IPS-20b (cell line): ENCODE data around the gene EPHA5.

Experiments
- H3K27ac ChIP-seq: one replicate; pipeline ENCODE4 v1.5.1; 2013; ENCODE audit warnings: low read length
- H3K27me3 ChIP-seq: 2 replicates; pipeline ENCODE4 v1.6.1; 2013; ENCODE audit warnings: mild to moderate bottlenecking, low read length, inconsistent platforms; ENCODE audit not compliant: insufficient read depth
- H3K36me3 ChIP-seq: 2 replicates; pipeline ENCODE4 v1.6.1; 2013; ENCODE audit warnings: low read depth, mild to moderate bottlenecking, inconsistent platforms, low read length, moderate library complexity; ENCODE audit not compliant: insufficient read depth
- H3K4me1 ChIP-seq: 2 replicates; pipeline ENCODE4 v1.6.1; 2013; ENCODE audit warnings: mild to moderate bottlenecking, control low read depth, inconsistent platforms, low read length, moderate library complexity; ENCODE audit not compliant: insufficient read depth
- H3K4me3 ChIP-seq: 2 replicates; pipeline ENCODE4 v1.5.1; 2013; ENCODE audit warnings: mild to moderate bottlenecking, low read length, inconsistent platforms
- H3K9ac ChIP-seq: 2 replicates; pipeline ENCODE4 v1.6.1; 2013; ENCODE audit warnings: low read depth, mild to moderate bottlenecking, inconsistent platforms, low read length, moderate library complexity
- H3K9me3 ChIP-seq: 2 replicates; pipeline ENCODE4 v1.6.1; 2013; ENCODE audit warnings: mild to moderate bottlenecking, low read depth, low read length, inconsistent platforms; ENCODE audit not compliant: insufficient read depth

The EPHA5 gene

DNA sequence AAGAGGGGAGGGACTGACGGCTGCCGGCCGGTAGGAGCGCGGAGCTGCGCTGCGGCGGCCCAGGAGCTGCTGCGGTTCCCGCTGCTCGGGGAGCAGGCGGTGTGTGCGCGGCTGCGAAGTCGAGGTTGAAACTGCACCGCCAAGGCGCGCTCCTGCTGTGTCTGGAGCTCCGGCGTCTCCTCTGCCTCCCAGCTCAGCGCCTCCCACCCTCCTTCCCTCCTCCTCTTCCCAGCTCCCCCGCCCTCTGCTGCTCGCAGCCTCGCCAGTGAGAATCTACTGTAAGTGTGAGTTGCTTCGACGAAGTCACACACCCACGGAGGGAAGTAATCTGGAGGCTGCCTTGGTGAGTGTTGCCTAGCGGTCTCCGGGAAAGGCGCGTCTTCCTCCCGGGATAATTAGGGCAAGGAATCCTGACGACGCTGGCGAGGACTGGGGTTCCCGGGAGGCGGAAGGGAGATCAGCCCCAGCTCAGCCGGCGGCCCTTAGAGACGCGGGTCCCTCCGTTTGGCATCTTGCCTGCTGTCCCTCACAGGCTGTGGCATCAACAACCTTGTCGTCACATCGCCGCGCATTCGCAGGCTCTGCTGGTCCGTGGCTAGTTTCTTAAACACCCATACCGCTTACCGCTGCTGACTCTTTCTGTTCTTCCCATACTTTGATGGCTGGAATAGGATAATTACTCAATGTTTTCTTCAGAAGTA is at the start of gene EPHA5:
Gene EPHA5, minus strand, starts transcription at position 159 of the 701 bp plus-strand sequence. CDS start 747 bp downstream, outside the sequence.
- Histone ChIP-seq H3K27me3 (peaks cover 81% of the 10 kb centered on the region), H3K9ac (peak within 1 kb of the TSS; percentile 14; the same call in 1 of the 2 replicates), H3K4me1 (peaks cover 20% of the 10 kb centered on the region), H3K9me3 (no peaks in the 10 kb centered on the region), H3K4me3 (peak within 1 kb of the TSS; percentile 65), H3K27ac (no peak within 1 kb of the TSS), H3K36me3 (no peaks in the 10 kb centered on the region)

GRCh38 chr4:65719635-65720034 is 49.3 kb upstream of the EPHA5 start:
- Histone ChIP-seq H3K36me3 (no peaks in the 10 kb centered on the region), H3K9ac (no peak overlapping the region), H3K4me1 (no peaks in the 10 kb centered on the region), H3K27me3 (no peaks in the 10 kb centered on the region), H3K4me3 (no peak overlapping the region), H3K9me3 (no peaks in the 10 kb centered on the region), H3K27ac (no peak overlapping the region)

GRCh38 chr4:65698631-65699030 is 28.3 kb upstream of the EPHA5 start:
- Histone ChIP-seq H3K27me3 (no peaks in the 10 kb centered on the region), H3K9me3 (no peaks in the 10 kb centered on the region), H3K36me3 (no peaks in the 10 kb centered on the region), H3K4me3 (no peak overlapping the region), H3K27ac (no peak overlapping the region), H3K4me1 (peaks cover 5% of the 10 kb centered on the region; the same call in 1 of the 2 replicates), H3K9ac (no peak overlapping the region; the same call in 1 of the 2 replicates)

GRCh38 chr4:65696436-65696835 is 26.1 kb upstream of the EPHA5 start:
- no peaks in the 10 kb centered on the region for H3K36me3 ChIP-seq
- H3K27ac ChIP-seq = no peak overlapping the region
- H3K27me3 ChIP-seq = no peaks in the 10 kb centered on the region
- H3K4me3 ChIP-seq = no peak overlapping the region
- H3K9me3 ChIP-seq = no peaks in the 10 kb centered on the region
- peaks cover 5% of the 10 kb centered on the region; the same call in 1 of the 2 replicates for H3K4me1 ChIP-seq
- H3K9ac ChIP-seq = no peak overlapping the region

- Histone ChIP-seq H3K27ac (no peak overlapping the region), H3K27me3 (peaks cover 72% of the 10 kb centered on the region), H3K4me1 (peaks cover 13% of the 10 kb centered on the region; the same call in 1 of the 2 replicates), H3K9ac (no peak overlapping the region), H3K9me3 (no peaks in the 10 kb centered on the region), H3K36me3 (no peaks in the 10 kb centered on the region), H3K4me3 (no peak overlapping the region)
Measured at GRCh38 chr4:65671372-65671771, 1.1 kb upstream of the EPHA5 start.

DNA sequence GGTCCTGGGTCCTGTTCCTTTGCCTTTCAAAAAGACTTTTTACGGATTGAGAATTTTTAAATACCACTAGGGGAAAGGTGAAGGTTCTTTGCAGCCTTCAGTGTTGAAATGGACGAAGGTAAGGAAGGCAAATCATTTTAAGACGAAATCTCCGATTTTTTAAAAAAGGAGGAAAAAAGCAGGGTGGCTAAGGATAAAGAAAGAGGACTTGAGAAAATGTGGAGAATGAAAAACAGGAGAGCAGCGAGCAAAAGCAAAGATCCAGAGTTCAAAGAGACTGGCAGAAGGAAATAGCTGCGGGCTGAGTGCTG is 314 bp downstream of the EPHA5 start:
- no peaks in the 10 kb centered on the region for H3K36me3 ChIP-seq
- H3K27me3 ChIP-seq = peaks cover 83% of the 10 kb centered on the region
- peak overlapping the region; percentile 65 for H3K4me3 ChIP-seq
- H3K4me1 ChIP-seq = peaks cover 21% of the 10 kb centered on the region
- H3K9me3 ChIP-seq = no peaks in the 10 kb centered on the region
- peak overlapping the region; percentile 14; the same call in 1 of the 2 replicates for H3K9ac ChIP-seq
- H3K27ac ChIP-seq = no peak overlapping the region

DNA sequence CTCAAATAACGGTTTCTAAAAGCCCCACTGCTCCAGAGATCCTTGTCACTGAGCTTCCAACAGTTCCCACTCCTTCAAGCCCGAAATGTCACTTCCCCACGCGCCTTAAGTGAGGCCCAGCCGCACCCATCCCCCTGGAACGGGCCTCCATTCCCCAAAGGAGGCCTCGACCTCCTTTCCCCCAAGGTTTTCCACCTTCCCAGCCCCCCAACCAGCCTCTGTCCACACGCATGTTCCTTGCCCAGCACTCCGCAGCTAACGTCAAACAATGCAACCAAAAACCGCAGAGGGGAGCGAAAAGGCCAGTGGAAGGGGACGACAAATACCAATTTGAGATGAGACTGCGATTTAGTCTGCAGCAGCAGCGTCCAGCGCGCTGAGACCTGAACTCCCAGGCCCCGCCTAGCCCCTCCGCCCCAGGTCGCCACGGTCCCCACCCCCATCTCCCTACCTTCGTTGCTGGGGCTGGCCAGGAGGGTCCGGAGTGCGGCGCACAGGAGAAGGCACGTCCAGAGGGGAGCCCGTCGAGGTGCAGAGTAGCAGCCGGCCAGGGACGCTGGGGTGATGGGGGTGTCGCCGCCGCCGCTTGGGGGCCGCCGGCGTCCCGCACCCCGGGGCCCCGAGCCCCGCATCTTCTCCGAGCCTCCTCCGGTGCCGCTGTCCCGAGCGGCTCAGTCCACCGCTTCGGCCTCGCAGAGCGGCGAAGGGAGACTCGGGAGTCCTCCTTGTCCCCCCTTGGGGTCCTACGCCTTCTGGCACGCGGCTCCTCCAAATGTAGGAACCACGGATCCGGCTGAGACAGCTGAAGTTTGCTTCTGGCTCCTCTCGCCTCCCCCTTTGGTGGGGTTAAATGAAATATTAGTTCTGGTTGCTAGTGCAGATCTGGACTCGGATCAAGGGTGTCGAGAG is 924 bp downstream of the EPHA5 start:
- Histone ChIP-seq H3K36me3 (no peaks in the 10 kb centered on the region), H3K9me3 (no peaks in the 10 kb centered on the region), H3K27me3 (peaks cover 83% of the 10 kb centered on the region), H3K4me1 (peaks cover 21% of the 10 kb centered on the region), H3K27ac (no peak overlapping the region), H3K9ac (peak overlapping the region; percentile 14; the same call in 1 of the 2 replicates), H3K4me3 (peak overlapping the region; percentile 65)

GRCh38 chr4:65668201-65669089 is 1.8 kb downstream of the EPHA5 start:
- Histone ChIP-seq H3K27ac (no peak overlapping the region), H3K9ac (no peak overlapping the region; the same call in 1 of the 2 replicates), H3K4me3 (peak overlapping the region; percentile 65), H3K9me3 (no peaks in the 10 kb centered on the region), H3K4me1 (peaks cover 21% of the 10 kb centered on the region), H3K36me3 (no peaks in the 10 kb centered on the region), H3K27me3 (peaks cover 82% of the 10 kb centered on the region)

- Histone ChIP-seq H3K9ac (no peak overlapping the region), H3K27me3 (peaks cover 73% of the 10 kb centered on the region), H3K9me3 (no peaks in the 10 kb centered on the region), H3K4me3 (peak overlapping the region; percentile 65; the same call in 1 of the 2 replicates), H3K36me3 (no peaks in the 10 kb centered on the region), H3K4me1 (peaks cover 21% of the 10 kb centered on the region), H3K27ac (no peak overlapping the region)
Measured at GRCh38 chr4:65667506-65668041, 2.7 kb downstream of the EPHA5 start.

- no peaks in the 10 kb centered on the region for H3K36me3 ChIP-seq
- no peak overlapping the region; the same call in 1 of the 2 replicates for H3K4me3 ChIP-seq
- H3K9ac ChIP-seq = no peak overlapping the region
- H3K9me3 ChIP-seq = no peaks in the 10 kb centered on the region
- no peak overlapping the region for H3K27ac ChIP-seq
- peaks cover 57% of the 10 kb centered on the region for H3K27me3 ChIP-seq
- peaks cover 28% of the 10 kb centered on the region for H3K4me1 ChIP-seq
Measured at GRCh38 chr4:65665771-65666523, 4.3 kb downstream of the EPHA5 start.
